Measurements from ENCODE around the gene MYL4.
"Not testable (repeated sequence)": the region's sequence is repeated elsewhere in the genome, so short reads cannot be mapped to it uniquely, and the experiment has no call there.

The MYL4 gene

DNA sequence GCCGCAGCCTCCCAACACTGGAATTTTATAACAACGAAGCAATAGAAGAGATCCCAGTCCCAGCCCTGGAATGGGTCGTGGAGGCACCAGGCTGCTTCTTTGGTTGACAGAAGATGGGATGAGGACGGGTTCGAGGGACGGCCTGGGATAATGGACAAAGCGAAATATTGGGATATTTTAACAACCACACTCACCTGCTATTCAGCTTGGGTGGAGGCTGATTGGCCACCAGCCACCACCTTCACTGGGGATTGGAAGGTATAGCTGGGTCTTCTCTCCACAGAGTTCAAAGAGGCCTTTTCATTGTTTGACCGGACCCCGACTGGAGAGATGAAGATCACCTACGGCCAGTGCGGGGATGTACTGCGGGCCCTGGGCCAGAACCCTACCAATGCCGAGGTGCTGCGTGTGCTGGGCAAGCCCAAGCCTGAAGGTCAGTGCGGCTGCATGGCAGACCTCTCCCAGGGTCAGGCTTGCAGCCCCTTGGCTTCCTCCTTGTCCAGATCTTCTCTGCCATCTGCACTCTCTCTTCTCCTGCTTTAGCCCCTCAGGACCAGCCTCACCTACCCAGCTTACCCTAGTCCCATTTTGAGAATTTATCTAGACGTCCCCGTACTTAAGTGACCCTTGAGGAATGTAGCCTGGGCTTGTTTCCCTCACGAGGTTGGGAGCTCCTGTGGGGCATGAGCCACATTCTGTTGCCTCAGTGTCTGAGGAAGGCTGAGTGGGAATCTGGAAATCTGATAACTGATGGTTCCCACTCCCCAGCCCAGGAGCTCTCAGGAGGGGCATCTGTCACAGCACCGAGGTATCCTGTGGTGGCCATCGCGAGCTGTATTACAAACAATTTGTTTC is 10.7 kb downstream of the MYL4 start:
- DNase-seq (ENCODE audit: low read depth in 2 of 3, low spot score in 1 of 3): no peak

DNA sequence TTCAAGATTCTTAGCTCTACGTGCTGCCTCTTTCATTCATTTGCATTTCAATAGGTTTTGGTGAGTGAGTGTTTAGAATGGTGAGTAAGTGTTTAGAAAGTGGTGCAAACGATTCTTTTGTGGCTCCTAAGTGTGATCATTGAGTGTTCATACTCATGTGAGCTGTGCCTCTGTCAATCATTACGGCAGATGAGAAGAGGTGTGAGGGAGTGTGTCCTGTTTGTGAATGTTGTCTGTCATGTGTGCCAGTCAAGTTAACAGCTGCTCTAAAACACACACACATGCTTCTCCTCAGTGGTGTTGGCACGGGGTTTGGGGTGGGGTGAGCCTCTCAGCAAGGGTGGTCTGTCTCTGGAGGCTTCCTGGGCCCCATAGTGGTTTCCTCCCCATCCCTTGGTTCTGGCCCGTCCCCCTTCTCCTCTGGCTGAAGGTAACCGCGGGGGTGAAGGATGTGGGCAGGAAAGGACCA is 11.4 kb downstream of the MYL4 start:
- DNase-seq (ENCODE audit: low read depth in 2 of 3, low spot score in 1 of 3): no peak

DNA sequence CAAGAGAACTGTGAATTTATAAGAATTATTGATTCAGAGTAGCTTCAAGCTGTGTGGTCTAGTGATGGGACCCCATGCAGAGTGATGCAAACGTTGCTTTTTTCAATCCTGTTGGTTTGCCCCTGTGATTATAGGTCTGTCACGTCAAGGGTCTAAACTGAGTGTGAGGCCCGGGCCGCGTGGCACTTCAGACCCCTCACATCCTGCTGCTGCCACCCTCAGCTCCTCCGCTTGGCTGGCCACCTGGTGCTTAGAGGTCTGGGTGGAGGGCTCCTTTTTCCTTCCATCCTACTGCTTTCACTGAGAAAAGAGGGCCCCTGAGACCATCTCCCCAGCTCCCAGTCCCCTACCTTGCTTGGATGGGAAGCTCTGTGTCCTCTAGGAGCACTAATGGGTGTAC is 12.0 kb downstream of the MYL4 start:
- DNase-seq (ENCODE audit: low read depth in 2 of 3, low spot score in 1 of 3): no peak

DNA sequence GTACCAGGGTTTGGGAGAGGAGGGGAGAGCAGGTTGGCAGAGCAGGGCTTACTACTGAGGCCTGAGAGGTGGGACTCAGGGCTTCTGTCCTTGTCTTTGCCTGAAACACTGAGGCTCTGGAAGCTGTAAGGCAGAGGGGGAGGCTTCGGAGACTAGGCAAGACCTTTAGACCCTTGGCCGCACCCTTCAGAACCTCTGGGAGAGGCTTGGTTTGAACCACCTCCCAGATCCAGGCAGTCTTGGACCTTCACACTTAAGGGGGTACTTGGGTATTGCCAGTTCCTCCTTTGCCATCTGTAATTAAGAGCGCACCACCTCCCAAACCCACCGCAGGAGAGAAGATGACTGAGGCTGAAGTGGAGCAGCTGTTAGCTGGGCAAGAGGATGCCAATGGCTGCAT is 12.9 kb downstream of the MYL4 start:
- no peak for DNase-seq (ENCODE audit: low read depth in 2 of 3, low spot score in 1 of 3)

DNA sequence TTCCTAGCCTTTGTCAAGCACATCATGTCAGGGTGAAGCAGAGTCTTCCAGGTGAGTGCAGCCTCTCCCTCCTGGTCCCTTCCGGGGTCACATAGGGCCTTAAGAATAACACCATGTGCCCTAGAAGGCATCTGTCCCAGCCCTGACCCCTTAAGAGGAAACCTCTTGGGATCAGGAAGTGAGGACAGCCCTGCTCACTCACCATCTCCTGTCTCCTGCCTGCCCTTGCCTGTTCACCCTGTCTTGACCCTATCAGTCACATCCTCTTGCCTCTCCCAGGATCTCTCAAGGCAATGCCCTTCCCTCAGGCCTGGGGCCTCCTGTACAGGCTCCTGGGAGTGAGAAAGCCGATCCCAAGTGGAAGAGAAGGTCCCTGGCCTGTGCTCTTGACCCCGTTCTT is 13.9 kb downstream of the MYL4 start:
- no peak for DNase-seq (ENCODE audit: low read depth in 2 of 3, low spot score in 1 of 3)

DNA sequence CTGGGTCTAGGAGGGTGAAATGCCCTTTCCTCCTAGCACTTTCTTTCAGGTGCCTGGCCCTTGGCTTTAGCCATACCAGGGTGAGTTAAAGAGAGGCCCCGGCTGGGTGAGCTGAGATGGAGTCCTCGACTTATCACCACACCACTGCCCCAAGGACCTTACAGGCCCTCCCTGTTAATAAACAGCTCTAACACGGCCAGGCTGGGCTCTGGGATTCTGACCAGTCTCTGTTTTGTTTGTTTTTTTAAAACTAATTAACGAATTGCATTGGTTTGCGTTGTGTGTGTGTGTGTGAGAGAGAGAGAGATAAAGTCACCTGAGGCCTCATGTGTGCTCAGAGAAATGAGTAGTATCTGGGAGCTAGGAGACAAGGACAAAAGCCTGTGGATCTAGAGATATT is 14.3 kb downstream of the MYL4 start:
- DNase-seq (ENCODE audit: low read depth in 2 of 3, low spot score in 1 of 3): no peak

DNA sequence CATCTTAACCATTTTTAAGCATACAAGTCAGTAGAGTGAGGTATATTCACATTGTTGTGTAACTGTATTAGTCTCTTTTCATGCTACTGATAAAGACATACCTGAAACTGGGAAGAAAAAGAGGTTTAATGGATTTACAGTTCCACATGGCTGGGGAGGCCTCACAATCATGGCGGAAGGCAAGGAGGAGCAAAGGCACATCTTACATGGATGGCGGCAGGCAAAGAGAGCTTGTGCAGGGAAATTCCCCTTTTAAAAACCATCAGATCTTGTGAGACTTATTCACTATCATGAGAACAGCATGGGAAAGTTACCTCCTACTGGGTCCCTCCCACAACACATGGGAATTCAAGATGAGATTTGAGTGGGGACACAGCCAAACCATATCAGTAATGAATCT is 14.9 kb downstream of the MYL4 start:
- not testable (repeated sequence) for DNase-seq (ENCODE audit: low read depth in 2 of 3, low spot score in 1 of 3)

DNA sequence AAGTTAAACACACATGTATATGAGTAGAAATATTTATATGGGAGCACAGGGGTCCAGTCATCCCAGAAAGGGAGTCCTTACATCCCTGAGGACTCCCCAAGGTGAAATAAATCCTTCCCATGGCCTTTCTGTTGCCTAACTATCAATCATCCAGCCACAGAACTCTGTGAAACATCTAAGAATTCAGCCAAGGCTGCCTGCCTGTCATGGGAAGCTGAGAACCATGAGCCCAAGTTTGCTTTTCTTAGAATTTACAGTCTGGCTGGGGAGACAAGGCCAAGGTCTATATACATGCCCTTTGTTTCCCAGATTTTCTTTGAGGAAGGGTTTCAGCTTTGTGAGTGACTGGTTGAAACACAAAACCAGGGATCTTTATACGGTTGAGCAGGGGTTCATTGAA is 15.8 kb downstream of the MYL4 start:
- DNase-seq (ENCODE audit: low read depth in 2 of 3, low spot score in 1 of 3): no peak

DNA sequence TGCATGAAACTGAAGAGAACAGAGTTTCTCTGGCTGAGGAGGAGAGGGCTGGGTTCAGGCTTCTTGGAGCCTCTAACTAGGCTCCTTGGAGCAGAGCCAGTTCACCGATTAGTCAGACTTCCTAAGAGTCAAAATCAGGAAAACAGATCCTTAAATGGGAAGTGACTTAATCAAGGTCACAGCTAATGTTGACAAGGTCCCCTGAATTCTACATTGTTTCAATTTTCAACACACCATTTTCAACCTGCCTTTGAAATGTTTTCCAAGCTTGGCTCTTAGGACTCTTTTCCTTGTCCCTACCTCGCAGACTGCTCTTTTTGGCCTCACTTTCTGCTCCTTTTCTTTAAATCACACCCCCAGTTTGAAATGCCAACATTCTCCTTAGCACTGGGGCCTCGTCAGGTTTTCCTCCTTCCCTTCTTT is 16.3 kb downstream of the MYL4 start:
- DNase-seq (ENCODE audit: low read depth in 2 of 3, low spot score in 1 of 3): no peak

DNA sequence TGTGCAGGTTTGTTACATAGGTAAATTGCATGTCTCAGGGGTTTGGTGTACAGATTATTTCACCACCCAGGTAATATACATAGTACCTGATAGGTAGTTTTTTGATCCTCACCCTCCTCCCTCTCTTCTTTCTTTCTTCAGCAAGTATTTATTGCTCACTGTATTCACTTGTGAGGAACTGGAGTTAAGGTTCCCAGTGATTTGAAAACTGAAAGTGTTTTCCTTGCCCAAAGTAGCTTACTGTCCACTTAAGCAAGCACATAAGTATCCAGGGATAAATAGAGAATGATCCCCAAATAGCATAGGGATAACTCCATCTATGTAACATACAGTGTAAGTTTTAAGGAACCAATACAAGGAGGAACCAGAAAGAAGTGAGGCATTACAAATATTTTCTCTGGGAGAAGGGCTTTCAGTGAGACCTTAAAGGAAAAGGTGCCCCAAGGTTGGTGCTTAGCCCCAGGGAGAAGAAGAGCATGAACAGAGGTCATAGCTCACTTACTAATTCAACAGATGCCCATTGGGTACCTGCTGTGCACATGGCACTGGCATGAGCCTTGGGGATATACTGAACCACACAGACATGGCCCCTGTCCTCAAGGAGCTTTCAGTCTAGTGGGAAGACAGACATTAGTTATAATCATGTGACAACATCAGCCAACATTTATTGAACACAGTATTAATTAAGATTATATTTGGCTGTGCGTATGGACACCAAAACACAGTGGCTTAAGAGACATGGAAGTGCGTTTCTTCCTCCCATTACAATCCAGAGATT is 17.0 kb downstream of the MYL4 start:
- DNase-seq (ENCODE audit: low read depth in 2 of 3, low spot score in 1 of 3): no peak

DNA sequence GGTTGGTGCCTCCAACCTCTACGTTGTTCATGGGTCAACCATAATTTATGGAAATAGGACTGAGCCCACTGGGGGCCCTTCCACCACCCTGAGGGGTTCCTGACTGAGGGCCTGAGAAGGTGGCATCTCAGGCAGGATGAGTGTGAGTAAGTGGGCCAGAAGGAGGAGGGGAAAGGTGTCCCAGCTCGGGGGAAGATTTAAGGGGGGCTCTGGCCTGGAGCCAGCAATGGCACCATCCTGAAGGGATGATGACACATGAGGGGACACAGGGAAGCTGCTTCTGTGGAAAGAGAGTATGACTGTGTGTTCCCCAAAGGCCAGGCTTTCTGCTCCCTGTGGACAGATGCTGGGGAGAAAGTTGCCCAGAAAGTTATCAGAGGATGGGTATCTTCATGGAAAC is 18.7 kb downstream of the MYL4 start:
- no peak for DNase-seq (ENCODE audit: low read depth in 2 of 3, low spot score in 1 of 3)

DNA sequence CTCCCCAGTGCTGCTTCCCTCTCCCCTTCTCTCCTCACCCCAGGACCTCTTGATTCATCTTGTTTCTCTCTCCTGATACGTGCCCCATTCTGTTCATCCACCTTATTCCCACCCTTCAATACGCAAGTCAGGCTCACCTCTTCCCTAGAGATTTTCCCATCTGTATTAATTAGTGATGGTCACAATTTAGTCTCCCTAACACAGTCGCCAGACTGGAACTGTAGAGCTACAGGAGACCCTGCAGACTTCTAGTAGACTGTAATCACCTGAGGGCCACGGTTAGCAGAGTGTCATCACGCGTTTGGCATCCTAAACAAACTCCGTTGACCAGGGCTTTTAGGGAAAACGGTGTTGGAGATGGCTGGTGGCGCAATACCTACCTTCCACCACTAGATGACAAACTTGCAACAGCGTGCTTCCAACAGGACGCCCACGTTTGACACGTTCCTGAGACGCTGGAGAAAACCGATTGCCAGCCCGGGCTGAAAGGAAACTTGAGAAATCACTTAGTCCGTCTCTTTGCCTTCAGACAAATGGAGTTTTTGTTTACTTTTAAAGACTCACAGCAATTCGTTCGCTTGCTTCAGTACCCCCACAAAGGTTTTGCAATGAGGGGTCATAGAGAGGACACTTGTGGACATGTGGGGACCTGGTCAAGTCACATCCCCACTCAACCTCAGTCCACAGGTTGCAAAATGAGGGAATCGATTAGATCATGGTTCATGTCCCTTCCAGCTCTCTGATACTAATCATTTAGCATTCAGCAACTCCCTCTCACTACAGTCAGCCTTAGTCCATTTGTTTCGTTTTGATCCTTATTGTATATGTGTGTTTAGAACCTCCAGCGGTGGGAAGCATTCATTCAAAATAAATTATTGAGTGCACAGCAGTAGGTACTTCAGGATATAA is 20.6 kb downstream of the MYL4 start:
- DNase-seq (ENCODE audit: low read depth in 2 of 3, low spot score in 1 of 3): peak; percentile 61 to 75 (median 70)

DNA sequence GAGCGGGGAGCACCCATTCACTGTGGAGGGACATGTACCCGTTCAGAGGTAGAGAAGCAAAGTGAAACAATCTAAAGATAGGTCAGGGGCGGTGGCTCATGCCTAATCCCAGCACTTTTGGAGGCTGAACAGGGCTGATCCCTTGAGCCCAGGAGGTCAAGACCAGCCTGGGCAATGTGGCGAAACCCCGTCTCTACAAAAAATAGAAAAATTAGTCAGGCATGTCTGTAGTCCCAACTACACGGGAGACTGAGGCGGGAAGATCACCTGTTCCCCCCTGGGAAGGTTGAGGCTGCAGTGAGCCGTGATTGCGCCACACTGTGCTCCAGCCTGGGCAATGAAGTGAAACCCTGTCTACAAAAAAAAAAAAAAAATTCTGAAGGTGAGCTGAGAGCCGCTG is 21.7 kb downstream of the MYL4 start:
- no peak for DNase-seq (ENCODE audit: low read depth in 2 of 3, low spot score in 1 of 3)

DNA sequence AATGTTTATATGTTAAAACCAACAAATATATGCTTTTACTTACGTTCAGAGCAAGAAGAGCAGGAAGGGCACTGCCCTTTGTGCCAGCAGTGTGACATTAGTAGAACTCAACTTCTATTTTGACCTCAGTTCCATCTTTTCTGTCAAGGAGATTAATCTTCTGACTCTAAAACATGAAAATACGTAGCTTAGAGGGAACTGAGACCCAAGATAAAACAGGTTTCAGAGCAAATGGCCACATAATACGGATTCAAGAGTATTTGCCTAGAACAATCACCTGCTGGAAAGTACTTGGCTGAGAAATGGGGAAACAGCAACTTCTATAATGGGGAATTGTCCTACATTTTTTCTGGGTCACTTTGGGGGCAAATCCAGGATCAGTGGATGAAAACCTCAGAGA is 22.2 kb downstream of the MYL4 start:
- DNase-seq (ENCODE audit: low read depth in 2 of 3, low spot score in 1 of 3): no peak

DNA sequence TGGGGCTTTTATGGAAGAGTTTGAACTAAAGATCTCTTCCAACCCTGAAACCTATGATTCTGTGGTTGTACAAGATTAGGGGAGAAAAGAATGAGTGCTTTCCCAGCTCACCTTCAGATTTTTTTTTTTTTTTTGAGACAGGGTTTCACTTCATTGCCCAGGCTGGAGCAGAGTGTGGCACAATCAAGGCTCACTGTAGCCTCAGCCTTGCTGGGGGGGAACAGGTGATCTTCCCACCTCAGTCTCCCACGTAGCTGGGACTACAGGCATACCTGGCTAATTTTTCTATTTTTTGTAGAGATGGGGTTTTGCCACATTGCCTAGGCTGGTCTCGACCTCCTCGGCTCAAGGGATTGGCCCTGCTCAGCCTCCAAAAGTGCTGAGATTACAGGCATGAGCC is 22.7 kb downstream of the MYL4 start:
- DNase-seq (ENCODE audit: low read depth in 2 of 3, low spot score in 1 of 3): no peak

DNA sequence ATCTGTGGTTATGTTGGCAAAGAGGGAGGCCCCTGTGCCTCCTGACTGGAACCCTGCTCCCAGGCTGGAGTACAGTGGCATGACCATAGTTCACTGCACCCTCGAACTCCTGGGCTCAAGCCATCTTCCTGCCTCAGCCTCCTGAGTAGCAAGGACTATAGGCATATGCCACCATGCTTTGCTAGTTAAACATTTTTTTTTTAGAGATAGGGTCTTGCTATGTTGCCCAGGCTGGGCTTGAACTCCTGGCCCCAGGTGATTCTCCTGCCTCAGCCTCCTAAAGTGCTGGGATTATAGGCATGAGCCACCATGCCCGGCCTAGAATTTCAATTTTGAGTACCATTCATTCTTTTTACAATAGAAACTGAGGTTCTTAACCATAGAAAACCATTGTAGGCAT is 23.3 kb downstream of the MYL4 start:
- no peak for DNase-seq (ENCODE audit: low read depth in 2 of 3, low spot score in 1 of 3)

DNA sequence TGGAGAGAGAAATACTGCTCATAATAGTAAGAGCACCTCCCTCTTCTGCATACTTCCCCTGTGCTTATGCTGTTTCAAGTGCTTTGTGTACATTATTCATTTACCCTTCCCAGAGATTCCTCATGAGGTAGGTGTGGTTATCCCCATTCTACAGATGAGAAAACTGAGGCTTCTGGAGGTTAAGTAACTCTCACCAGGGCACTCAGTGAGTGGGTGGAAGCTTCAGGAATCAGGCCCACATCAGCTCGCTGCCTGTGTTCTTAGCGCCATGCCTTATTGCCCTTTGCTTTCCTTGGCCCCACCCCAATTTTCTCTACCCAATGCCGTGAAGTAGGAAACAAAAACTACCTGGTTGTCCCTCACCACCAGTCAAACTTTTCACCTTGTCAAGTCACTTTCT is 26.4 kb downstream of the MYL4 start:
- DNase-seq (ENCODE audit: low read depth in 2 of 3, low spot score in 1 of 3): no peak

DNA sequence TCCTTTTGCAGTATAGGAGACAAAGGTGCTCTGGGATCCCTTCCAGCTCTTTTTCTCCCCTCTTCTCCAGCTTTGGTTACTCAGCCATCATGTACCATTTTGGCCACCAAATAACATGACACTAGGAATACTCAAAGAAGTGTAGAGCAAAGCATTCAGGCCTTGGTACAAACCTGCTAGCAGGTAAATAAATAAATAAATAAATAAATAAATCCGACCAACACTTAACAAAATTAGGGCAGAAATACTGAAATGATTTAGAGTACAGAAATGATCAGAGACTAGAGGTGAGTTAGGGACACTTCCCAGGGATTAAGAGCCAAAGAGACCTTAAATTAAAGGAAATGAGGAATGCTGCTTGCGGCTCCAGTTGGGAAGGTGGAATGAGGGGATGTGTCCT is 26.8 kb downstream of the MYL4 start:
- no peak for DNase-seq (ENCODE audit: low read depth in 2 of 3, low spot score in 1 of 3)

DNA sequence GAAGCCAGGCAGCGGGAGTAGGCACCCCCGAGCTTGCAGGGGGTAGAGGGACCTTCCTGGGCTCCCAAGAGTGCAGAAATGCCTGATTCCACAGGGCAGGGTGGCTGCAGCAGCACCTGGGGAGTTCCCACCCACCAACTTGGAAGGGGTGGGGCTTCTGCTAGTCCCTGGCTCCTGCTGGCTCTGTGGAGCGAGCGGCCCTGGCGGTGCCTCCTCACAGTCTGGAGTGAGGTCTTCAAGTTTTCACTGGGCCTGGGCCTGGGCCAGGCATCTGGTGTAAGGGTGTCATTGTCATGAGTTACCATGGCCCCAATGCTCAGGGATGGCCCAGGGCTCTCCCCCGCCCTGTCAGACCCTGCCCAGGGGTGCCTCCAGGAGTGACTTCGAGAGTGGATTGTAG is 28.7 kb downstream of the MYL4 start:
- no peak for DNase-seq (ENCODE audit: low read depth in 2 of 3, low spot score in 1 of 3)

DNA sequence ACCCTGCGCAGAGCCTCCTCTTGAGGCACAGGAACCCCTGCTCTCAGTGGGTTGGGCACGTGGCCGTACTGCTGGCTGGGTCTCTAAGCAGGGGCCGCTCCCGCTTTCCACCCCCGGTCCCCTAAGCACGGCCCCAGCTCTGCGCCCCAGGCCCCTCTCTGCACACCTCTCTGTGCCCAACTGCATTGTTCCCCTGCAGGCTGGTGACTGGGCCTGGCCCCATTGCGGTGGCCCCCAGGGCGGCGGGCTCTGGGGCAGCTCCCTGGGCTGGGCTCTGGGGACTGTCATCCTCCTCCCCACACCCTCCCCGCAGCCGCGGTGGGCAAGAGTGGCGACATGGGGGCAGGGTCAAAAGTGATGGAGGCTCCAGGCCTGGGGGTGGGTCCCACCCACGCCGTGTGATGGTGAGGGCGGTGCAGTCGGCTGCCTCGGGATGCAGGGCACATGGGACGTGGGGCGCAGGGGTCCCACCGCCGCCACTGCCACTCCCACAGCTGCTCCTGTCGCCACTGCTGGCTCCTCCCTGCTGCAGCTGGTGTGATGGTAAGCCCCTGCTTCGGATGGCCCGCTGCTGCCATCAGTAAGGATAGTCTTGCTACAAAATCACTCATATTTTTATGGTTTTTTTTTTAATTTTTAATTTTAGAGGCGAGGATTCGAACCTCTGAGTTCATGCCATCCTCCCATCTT is 29.3 kb downstream of the MYL4 start:
- DNase-seq (ENCODE audit: low read depth in 2 of 3, low spot score in 1 of 3): no peak

DNA sequence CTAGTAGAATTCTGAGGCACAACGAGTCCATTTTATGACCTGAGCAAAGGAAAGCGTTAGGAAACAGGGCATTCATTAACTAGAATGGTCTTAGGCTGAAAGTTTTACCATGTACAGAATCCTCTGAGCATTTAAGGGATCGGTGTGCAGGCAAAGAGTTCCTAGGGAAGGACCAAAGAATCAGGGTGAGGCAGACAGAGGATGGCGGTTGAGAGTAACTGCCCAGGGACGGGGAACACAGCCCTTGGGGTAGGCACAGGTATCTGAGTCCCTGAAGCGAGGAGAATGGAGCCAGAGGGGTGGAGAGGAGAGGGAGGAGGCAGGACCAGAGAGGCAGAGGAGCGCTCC is 30.4 kb downstream of the MYL4 start:
- DNase-seq (ENCODE audit: low read depth in 2 of 3, low spot score in 1 of 3): no peak

Data from stimulated activated CD4-positive, alpha-beta T cell treated with anti-CD3 and anti-CD28 coated beads, Interleukin-12 subunit alpha, Interleukin-12 subunit beta, amount 100 ng/mL, for 48 hours (primary cell).